Stimulated activated CD4-positive, alpha-beta T cell treated with anti-CD3 and anti-CD28 coated beads, TNF-alpha, amount 100 ng/mL, for 48 hours (primary cell): ENCODE data around the gene OTULIN.

Experiments
- DNase-seq, 3 donors: peaks; one replicate each; pipeline ENCODE4 v3.0.0-alpha.2; 2020; ENCODE audit warnings: low read depth in 3 of 3

OTULIN gene

DNA sequence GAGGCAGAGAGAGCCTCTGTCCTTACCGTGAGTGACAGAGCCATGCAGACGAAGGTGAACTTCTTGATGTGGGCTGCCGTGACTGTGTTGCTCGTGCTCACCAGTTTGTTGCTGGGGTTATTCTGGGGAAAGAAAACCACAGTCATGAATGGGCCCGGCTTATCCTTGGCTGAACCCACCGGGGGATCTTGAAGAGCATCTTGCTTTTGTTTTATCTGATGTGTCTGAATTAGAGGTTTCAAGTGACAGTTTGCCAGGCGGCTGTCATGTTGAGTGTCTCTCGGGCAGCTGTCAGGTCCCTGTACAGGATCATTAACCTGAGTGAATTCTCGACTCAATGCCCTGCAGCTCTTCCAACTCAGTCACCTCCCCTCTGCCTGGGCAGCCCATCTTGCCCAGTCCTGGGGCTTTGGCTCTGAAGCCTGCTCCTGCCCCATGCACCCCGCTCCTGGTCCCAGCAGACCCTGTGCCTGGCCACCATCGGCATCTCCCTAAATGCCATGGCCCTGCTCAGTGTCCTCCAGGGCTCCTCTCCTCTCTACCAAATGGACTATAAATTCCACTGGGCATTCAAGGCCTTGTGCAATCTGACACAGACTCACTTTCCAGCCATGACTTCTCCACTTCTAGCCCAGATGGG, 77.4 kb downstream of the OTULIN start:
- DNase-seq: no peak

DNA sequence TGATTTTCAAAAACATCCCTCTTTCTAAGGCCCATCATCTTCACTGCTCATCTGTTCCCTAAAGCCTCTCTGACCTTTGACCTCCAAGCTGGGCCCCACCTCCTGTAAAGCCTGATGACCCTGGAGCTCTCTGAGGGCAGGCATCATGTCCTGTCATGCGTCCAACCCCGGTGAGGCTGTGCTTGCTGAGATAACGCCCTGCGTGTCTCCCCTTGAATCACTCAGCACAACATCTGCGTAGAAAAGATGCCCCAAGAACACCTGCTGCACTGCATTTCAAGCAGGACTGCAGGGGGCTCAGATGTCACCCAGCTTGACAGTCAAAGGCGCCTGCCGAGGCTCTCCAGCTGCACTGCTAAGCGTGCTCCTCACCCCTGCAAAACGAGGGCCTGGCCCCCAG, 78.0 kb downstream of the OTULIN start:
- DNase-seq: no peak

DNA sequence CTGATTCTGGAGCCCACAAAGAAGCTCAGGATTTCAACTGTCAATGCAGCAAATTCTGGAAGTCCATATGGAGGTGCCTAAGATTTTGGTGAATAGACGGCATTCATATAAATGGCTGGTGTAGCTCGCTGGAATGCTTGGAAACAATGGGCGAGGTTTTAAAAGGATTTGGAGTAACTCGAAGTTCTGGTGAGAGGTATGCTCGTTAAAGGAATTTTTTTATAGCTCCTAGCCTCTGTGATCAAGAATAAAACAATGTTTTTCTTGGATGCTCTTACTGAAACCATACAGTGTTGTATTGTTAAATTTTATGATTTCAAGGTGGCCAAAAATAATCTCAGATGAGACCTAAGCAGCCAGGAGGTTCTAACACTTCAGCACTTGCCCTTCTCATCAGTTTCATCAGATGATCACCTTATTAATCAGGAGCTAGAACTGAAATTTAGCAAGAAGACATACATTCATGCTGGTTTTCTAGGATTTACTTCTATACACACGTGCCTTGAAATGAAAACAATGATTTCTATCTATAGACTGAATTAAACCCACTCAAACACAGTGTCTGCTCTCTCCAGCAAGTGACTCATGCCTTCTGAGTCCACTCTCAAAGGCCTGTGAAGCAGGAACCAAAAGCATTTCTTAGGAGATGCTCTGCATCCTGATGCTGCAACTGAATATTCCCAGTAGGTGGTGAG, 79.2 kb downstream of the OTULIN start:
- no peak for DNase-seq

DNA sequence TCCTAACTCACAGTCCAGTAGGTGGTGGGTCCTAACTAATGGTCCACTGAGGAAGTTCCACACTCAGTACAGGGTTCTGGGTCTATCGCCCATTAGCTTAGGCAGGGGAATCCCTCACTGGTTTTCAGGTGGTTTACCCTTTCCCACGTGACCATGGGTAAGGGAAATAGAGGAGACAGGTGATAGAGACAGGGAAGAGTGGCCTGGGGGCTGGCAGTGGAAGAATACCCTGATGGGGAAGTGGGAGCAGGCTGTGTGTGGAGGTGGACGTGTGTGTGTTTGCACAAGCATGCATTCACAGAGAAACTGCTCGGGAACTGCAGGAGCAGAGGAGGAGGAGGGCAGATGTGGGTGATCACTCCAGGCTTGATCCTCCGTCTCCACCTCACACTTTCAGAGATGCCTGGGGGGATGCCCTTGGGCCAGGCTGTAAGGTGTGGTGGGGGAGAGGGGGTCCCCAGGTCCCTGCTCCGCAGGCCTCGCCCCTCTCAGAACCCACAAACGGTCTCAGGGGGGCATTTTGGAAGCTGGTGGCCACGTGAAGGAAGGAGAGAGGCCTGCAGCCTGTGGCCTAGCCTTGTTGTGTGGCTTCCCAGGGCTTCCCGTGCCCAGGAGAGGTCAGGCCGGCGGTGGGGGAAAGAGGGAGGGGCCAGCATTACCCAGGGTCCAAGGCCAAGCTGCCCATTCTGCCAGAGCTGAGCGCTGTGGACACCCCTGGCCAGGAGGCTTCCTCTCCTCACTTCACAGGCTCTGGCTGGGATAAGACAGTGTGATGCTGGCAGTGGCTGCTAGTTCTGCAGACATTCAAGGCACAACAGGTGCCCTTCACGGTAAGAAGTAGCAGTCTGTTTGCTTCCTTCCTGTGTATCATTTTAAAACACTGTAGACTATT, 80.0 kb downstream of the OTULIN start:
- DNase-seq: no peak

DNA sequence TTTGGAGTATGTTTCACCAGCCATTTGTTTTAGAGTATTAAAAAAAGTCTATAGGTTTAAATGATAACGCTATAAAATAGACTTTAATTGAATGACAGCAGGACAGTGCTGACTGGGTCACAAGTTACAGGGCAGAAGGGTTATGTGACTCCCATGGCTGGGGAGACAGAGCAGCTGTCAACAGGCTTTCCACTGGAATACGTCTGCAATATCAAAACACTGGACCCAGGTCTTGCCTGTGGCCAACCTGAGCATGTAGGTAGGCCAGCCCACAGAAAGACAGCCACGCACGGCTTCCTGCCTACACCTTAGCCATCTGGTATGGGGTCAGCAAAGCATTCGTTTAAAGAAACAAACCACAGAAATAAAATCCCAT, 80.7 kb downstream of the OTULIN start:
- DNase-seq: no peak

DNA sequence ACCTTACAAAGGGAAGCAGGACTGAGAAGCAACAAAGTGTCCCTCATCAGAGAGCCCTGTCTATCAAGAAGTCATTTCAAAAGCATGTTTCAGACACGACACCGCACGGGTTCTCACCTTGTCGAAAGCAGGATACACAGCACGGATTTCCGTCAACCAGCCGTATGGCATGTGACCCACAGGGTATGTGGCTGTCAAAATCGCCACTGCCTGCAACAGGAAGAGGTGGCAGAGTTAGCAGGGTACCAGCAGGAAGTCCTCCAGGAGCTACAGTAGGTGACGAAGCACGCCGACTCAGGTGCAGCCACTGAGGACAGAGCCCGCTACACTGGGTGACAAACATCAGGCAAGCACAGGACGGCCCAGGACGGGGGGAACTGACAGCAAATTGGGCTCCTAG, 81.2 kb downstream of the OTULIN start:
- DNase-seq: no peak

DNA sequence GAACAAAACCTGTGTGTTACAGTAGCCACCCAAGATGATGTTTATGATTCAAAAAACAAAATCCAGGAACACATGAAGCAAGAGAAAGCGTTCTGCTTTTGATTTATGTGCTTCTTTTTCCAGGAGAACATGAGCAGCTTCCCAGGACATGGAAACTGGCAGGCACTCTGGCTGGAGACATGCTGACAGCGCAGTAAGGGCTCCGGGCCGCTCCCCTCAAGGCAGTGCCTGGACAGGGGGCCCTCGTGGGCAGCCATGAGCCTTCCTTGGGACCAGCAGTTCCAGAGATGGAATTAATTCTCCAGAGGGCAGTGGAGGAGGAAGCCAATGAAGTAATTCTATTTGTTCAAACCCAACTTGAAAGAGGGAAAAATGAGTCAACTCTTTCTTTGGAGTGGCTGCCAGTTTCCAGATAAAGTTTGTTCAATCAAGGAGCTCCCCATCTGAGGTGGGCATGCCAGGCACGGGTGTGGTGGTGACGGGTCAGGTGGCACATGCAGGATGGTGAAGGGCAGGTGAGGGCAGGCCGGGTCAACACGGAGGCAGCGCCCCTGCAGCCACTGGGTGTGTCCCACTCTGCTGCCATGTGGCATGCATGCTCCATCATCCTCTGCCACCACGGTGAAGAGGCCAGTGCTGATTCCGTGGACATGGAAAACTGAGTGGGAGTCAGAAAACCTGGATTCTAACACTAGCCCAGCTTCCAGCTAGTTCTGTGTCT, 83.8 kb downstream of the OTULIN start:
- DNase-seq: no peak
